ENCODE results near the gene NHLRC4. TPM values are rescaled to one million over a fixed set of nuclear protein-coding genes. Genes with fewer than 3 reads are reported as not detected.

Gene NHLRC4
- total and polyA plus RNA-seq, 2 of the 8 experiments (the other 6 are each of a cell fraction or from before 2014, with no cell fraction given): 0.60 to 0.76 TPM

DNA sequence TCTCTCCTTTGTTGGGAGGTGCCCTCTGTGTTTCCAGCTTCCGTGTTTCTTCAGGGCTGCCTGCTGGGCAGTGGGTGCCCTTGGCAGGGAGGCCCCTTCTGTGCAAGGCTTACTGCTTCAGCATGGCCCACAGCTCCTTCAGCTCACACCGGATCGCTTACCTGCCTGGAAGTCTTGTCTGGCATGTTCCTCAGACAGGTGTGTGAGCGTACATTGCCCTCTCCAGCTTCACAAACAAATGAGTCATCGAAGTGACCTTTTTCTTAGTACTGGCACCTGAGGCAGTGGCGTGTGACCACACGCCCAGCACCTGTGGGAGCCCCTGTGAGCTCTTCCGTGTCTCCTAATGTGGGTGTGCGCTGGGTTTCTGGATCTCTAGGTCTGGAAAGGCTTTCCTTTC lies 26.6 kb downstream of the NHLRC4 start:
- peaks cover 20 to 37% of the 10 kb centered on the region in 2 experiments for H4K20me1 ChIP-seq (replicated peaks in 1 of 2; ENCODE audit: control insufficient read depth in 1 of 2, insufficient read depth in 2 of 2, low read length in 2 of 2)
- FAIRE-seq (no peak), DNase-seq (ENCODE audit: low read depth in 1 of 2, low spot score in 2 of 2) (no peak)
- H3K36me3 ChIP-seq (ENCODE audit: control insufficient read depth in 2 of 4, insufficient read depth in 4 of 4, low read length in 3 of 4): no peaks in the 10 kb centered on the region
- ChIA-PET POLR2A (ENCODE audit: partially characterized antibody) (interaction anchor here (0.6 to 1.9 kb wide), 7 partner anchors 9 to 209 kb away, joined by 3 to 7 read pairs (median 3); partner anchors contain the start of gene METTL26), CTCF (ENCODE audit: partially characterized antibody) (interaction anchor here (1.1 to 4.2 kb wide), 13 partner anchors 7 to 74 kb away, joined by 3 to 22 read pairs (median 6); partner anchors contain the start of gene METTL26)
- no peak overlapping the region for H3K18ac ChIP-seq (ENCODE audit: extremely low read depth, low read length)
- H2BK20ac ChIP-seq (ENCODE audit: low read length): no peak overlapping the region
- H3K14ac ChIP-seq (ENCODE audit: insufficient read length): no peak overlapping the region
- no peak overlapping the region for H2BK5ac ChIP-seq (ENCODE audit: low read depth, low read length)
- no peak overlapping the region for H2BK15ac ChIP-seq (ENCODE audit: low read length)
- no peak overlapping the region for H4K91ac ChIP-seq (replicated peaks; ENCODE audit: insufficient read length, low read length)
- H3K79me2 ChIP-seq (ENCODE audit: control insufficient read depth in 1 of 2, insufficient read depth in 2 of 2, low read length in 2 of 2): peaks cover 0 to 16% of the 10 kb centered on the region in 2 experiments; a peak in 3 of 4 replicates
- no peak overlapping the region for H3K23ac ChIP-seq (ENCODE audit: insufficient read length)
- no peak overlapping the region for H3K56ac ChIP-seq (replicated peaks; ENCODE audit: insufficient read length, low read depth, low read length)
- H4K5ac ChIP-seq (ENCODE audit: insufficient read length, low read depth, low read length): no peak overlapping the region
- H2BK120ac ChIP-seq (replicated peaks; ENCODE audit: low read depth, low read length): no peak overlapping the region
- no peaks in the 10 kb centered on the region for H3K9me3 ChIP-seq (ENCODE audit: insufficient read depth in 2 of 2, low read depth in 1 of 2, low read length in 1 of 2)
- no peak overlapping the region for H3K27ac ChIP-seq (ENCODE audit: low read depth, low read length)
- peaks cover 16% of the 10 kb centered on the region; the same call in 1 of the 2 replicates for H3K79me1 ChIP-seq (ENCODE audit: low read depth, low read length)
- no peak overlapping the region for H4K8ac ChIP-seq (ENCODE audit: extremely low read depth, insufficient read depth, low read length)
- no peak overlapping the region for H3K4ac ChIP-seq (replicated peaks; ENCODE audit: insufficient read length, low read depth, low read length)
- no peak overlapping the region for H3K9ac ChIP-seq (replicated peaks in 1 of 4; ENCODE audit: extremely low read depth in 1 of 4, low read depth in 3 of 4, low read length in 3 of 4)
- H3K4me2 ChIP-seq (ENCODE audit: insufficient read depth in 1 of 2, low read depth in 2 of 2, low read length in 2 of 2): no peak overlapping the region
- peaks cover 0 to 21% (median 12%) of the 10 kb centered on the region in 4 experiments; a peak in 5 of 7 replicates for H3K27me3 ChIP-seq (replicated peaks in 1 of 4; ENCODE audit: control insufficient read depth in 3 of 4, extremely low read depth in 1 of 4, insufficient read depth in 3 of 4, low read length in 3 of 4)
- H2BK12ac ChIP-seq (ENCODE audit: low read depth, low read length): no peak overlapping the region
- peaks cover 0 to 8% (median 4%) of the 10 kb centered on the region in 4 experiments; a peak in 4 of 7 replicates for H3K4me1 ChIP-seq (replicated peaks in 1 of 4; ENCODE audit: control insufficient read depth in 3 of 4, insufficient read depth in 4 of 4, low read length in 3 of 4)
- WGBS, 2 experiments (ENCODE audit: extremely low coverage in 1 of 2, insufficient coverage in 1 of 2, insufficient read length in 1 of 2, insufficient replicate concordance in 2 of 2, low coverage in 1 of 2, low lambda C conversion rate in 2 of 2, missing lambda C conversion rate in 1 of 2): 94% methylated on average over 9 of the region's 9 CpGs; no CpG with 5 or more reads in 1 of the 2 experiments
- no peak overlapping the region for H2AFZ ChIP-seq (ENCODE audit: low read length)
- H3K4me3 ChIP-seq (ENCODE audit: extremely low read depth in 1 of 4, insufficient read depth in 2 of 4, low read depth in 3 of 4, low read length in 4 of 4): no peak overlapping the region
- no peak overlapping the region for H2AK5ac ChIP-seq (ENCODE audit: low read depth, low read length)
- TF ChIP-seq POU5F1 (IDR thresholded peaks at IDR 0.05; ENCODE audit: low read depth, low read length) (no peak), SIN3A (conservative IDR thresholded peaks at IDR 0.05 in 1 of 2, IDR thresholded peaks at IDR 0.05 in 1 of 2; ENCODE audit: low read depth in 1 of 2, low read length in 2 of 2) (no peak), KDM1A (IDR thresholded peaks at IDR 0.05; ENCODE audit: borderline replicate concordance, low read length) (no peak), TBP (IDR thresholded peaks at IDR 0.05; ENCODE audit: low read depth, low read length) (no peak), GABPA (IDR thresholded peaks at IDR 0.05; ENCODE audit: borderline replicate concordance, insufficient read depth, low read length) (no peak), POLR2AphosphoS5 (IDR thresholded peaks at IDR 0.05; ENCODE audit: low read depth, low read length) (no peak), CEBPB (IDR thresholded peaks at IDR 0.05; ENCODE audit: low read depth, low read length) (no peak), ASH2L (IDR thresholded peaks at IDR 0.05; ENCODE audit: low read length) (no peak)
- H3K23me2 ChIP-seq (ENCODE audit: low read depth, low read length): peaks cover 9% of the 10 kb centered on the region

Data from H1 (cell line).